Memory B cell (primary cell): ENCODE measurements around the gene SLC26A1.

ENCODE experiments used
- ATAC-seq: fragments of 150-1000 bp; cut with Tn5 transposase; 2 replicates; pipeline ENCODE4 v1.10.0; 2021; ENCODE audit warnings: low read depth, mild to moderate bottlenecking, moderate library complexity
- DNase-seq, 2 donors: peaks; one replicate each; pipeline ENCODE4 v3.0.0; 2022; ENCODE audit warnings: low spot score in 2 of 2
- H3K27ac Mint-ChIP-seq: one replicate; pipeline ENCODE4 v1.8.0; 2022; ENCODE audit warnings: mild to moderate bottlenecking, moderate library complexity, mixed read lengths
- H3K27me3 Mint-ChIP-seq: one replicate; pipeline ENCODE4 v1.8.0; 2022; ENCODE audit warnings: mixed read lengths
- H3K36me3 Mint-ChIP-seq: one replicate; pipeline ENCODE4 v1.8.0; 2022; ENCODE audit warnings: mild to moderate bottlenecking, mixed read lengths
- H3K4me1 Mint-ChIP-seq: one replicate; pipeline ENCODE4 v1.8.0; 2022; ENCODE audit warnings: mixed read lengths
- H3K4me3 Mint-ChIP-seq: one replicate; pipeline ENCODE4 v1.8.0; 2022; ENCODE audit warnings: mild to moderate bottlenecking, moderate library complexity, mixed read lengths
- H3K9me3 Mint-ChIP-seq: one replicate; pipeline ENCODE4 v1.8.0; 2022; ENCODE audit warnings: mixed read lengths

The SLC26A1 gene, protein sequence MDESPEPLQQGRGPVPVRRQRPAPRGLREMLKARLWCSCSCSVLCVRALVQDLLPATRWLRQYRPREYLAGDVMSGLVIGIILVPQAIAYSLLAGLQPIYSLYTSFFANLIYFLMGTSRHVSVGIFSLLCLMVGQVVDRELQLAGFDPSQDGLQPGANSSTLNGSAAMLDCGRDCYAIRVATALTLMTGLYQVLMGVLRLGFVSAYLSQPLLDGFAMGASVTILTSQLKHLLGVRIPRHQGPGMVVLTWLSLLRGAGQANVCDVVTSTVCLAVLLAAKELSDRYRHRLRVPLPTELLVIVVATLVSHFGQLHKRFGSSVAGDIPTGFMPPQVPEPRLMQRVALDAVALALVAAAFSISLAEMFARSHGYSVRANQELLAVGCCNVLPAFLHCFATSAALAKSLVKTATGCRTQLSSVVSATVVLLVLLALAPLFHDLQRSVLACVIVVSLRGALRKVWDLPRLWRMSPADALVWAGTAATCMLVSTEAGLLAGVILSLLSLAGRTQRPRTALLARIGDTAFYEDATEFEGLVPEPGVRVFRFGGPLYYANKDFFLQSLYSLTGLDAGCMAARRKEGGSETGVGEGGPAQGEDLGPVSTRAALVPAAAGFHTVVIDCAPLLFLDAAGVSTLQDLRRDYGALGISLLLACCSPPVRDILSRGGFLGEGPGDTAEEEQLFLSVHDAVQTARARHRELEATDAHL

DNA sequence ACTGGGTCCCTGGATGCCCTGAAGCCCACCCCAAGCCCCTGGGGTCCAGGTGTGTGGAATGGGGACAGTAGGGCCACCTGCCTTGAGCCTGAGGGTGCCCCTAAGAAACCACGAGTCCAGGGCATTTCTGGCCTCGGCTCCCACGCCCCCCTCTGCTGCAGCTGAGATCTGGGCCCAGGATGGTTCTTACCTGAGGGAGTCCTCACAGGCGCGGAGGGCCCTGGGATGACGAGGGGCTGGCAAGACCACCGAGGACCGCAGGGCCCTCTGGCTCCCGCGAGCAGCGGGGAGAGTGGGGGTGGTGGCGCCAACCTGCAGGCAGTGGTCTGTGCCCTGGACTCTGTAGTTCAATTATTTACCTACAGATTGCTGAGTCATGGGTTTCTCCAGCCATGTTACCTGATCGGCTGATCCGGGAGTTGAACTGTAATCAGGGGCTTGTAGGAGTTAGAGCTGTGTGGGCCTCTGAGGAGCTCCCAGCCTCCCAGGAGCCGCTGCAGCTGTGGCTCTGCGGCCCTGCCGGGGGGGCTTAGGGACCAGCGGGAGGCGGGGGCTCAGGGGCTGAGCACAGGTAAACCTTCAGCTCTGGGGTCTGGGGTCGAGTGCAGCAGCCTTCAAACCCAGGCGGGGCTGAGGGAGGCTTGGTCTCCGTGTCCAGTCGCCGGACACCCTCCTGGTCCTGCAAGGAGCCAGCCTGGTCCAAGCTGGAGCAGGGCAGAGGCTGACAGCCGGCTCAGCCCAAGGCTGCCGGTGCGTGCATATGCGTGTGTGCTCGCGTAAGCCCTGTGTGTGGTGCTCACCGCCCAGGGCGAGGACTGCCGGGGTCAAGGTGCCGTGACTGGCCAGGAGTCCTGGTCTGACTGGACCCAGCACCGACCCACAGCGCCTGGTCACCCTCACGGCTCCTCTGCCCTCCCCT, at the start of gene SLC26A1:
Gene SLC26A1 (minus strand): TSS at position 294 of the 919 bp plus-strand sequence. CDS start 1,701 bp downstream, outside the sequence.
- H3K4me3 Mint-ChIP-seq: peak within 1 kb of the TSS; percentile 21
- H3K36me3 Mint-ChIP-seq: peaks cover 5% of the 10 kb centered on the region
- H3K27me3 Mint-ChIP-seq: peaks cover 3% of the 10 kb centered on the region
- H3K9me3 Mint-ChIP-seq: no peaks in the 10 kb centered on the region
- H3K4me1 Mint-ChIP-seq: peaks cover 8% of the 10 kb centered on the region
- no peak within 1 kb of the TSS for H3K27ac Mint-ChIP-seq
- DNase-seq (no peak), ATAC-seq (no peak)

DNA sequence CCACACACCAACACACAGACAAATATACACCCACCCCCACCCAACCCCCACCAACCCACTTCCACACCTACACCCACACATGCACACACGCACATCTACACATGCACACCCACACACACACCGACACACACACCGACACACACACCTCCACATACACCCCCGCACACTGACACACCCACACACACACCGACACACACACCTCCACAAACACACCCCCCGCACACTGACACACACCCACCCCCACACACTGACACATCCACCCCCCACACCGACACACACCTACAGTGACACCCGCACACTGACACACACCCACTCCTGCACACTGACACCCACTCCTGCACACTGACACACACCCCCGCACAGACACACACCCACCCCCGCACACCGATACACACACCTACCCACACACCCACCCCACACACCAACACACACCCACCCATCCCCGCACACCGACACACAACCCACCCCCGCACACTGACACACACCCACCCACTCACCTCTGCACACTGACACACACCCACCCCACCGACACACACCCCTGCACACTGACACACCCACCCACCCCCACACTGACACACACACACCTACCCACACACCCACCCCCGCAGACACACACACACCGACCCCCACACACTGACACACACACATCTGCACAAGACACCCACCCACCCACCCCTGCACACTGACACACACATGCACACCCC, 49.3 kb upstream of the SLC26A1 start:
- no peak overlapping the region for H3K27ac Mint-ChIP-seq
- H3K9me3 Mint-ChIP-seq: no peaks in the 10 kb centered on the region
- DNase-seq (no peak), ATAC-seq (no peak)
- H3K27me3 Mint-ChIP-seq: peaks cover 18% of the 10 kb centered on the region
- peaks cover 2% of the 10 kb centered on the region for H3K4me1 Mint-ChIP-seq
- no peak overlapping the region for H3K4me3 Mint-ChIP-seq
- no peaks in the 10 kb centered on the region for H3K36me3 Mint-ChIP-seq

DNA sequence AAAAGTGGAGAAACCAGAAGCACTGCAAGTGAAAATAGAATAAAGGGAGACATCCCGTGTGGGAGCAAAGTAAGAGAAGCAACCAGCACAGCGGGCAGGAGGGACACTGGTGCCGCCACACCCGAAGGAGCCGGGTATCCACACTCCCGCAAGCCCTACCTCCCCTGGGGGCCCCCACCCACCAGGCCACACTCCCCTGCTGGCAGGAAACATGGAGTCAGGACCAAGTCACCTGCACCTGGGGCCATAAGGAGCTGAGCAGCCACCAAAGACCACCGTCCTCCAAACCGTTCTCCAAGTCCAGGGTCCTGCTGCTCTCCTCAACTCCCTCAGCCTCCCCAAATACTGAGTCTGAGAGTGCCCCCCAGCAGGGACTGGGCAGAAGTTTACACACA, 48.7 kb upstream of the SLC26A1 start:
- DNase-seq (no peak), ATAC-seq (no peak)
- Mint-ChIP-seq H3K27ac (no peak overlapping the region), H3K27me3 (peaks cover 16% of the 10 kb centered on the region), H3K4me3 (no peak overlapping the region), H3K9me3 (no peaks in the 10 kb centered on the region), H3K36me3 (no peaks in the 10 kb centered on the region), H3K4me1 (peaks cover 2% of the 10 kb centered on the region)

DNA sequence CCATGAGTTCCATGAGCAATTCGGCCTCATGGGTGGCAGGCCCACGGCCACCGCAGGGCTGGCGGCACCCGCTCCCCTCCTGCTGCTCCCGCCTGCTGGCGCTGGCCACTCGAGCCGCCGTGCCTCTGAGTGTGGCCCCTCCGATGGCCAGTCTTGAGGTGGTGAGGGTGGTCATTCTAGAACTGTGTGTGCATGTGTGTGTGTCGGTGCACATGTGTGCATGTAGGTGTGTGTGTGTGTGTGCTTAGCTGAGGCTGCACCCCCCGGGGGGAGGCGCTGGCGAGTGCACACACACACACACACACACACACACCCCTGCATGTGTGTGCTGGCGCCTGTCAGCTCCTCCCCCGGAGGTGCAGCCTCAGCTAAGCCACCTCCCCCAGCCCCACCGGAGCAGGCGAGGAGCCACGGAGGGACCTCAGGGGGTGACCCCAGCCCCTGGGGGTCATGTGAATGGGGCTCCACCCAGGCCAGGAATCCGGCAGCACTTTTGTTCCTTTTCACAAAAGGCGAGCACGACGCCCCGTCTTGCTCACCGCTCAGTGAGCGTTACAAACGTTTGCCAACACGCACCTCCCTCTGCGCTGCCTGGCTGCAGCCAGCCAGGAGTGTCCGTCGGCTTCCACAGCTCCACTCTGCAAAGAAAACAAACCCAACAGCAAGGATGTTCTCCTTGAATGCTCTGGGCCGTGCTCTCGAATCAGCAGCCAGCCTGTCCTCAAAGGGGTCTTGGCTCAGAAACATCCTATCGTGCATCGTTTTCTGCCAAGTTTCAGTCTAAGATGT, 48.1 kb upstream of the SLC26A1 start:
- Mint-ChIP-seq H3K4me1 (no peaks in the 10 kb centered on the region), H3K4me3 (no peak overlapping the region), H3K36me3 (no peaks in the 10 kb centered on the region), H3K27me3 (peaks cover 14% of the 10 kb centered on the region), H3K27ac (no peak overlapping the region), H3K9me3 (no peaks in the 10 kb centered on the region)
- DNase-seq: no peak
- peak; percentile 22 for ATAC-seq

DNA sequence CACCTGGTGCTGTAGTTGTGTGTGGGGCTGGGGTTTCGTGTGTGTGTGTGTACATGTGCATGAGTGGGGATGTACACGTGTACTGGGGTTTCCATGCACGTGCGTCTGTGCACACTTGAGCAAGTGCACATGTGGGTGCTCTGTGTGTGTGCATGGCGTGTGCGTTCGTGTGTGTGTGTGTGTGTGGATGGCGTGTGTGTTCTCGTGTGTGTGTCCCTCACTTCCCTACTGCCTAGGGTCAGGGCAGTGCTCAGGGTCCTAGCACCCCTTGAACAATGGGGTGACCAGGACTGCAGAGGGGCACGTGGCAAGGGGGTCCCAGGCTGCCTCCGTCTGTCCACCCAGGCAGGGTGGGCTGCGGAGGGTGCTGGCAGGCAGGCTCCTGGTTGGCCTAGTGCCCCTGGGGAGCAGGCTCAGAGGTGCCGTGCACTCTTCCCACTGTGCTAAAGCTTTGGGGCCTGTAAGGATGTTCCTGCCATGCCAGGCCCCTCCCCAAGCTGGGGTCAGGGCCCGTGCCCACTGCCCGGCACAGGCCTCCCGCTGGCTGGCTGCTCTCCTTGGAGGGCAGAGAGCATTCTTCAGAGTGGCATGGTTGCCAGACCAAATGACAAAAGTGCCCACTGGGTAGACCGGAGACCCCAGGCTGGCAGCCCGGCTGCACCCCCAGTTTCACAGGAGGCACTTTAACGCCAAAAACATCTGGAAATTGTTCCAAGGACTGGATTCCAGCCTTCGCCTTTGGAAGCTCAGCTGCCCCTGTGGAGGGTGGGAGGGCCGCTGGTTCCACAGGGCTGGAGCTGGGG, 47.3 kb upstream of the SLC26A1 start:
- H3K27ac Mint-ChIP-seq: no peak overlapping the region
- no peaks in the 10 kb centered on the region for H3K4me1 Mint-ChIP-seq
- no peak for DNase-seq
- H3K4me3 Mint-ChIP-seq: no peak overlapping the region
- no peaks in the 10 kb centered on the region for H3K36me3 Mint-ChIP-seq
- no peak for ATAC-seq
- peaks cover 12% of the 10 kb centered on the region for H3K27me3 Mint-ChIP-seq
- no peaks in the 10 kb centered on the region for H3K9me3 Mint-ChIP-seq

DNA sequence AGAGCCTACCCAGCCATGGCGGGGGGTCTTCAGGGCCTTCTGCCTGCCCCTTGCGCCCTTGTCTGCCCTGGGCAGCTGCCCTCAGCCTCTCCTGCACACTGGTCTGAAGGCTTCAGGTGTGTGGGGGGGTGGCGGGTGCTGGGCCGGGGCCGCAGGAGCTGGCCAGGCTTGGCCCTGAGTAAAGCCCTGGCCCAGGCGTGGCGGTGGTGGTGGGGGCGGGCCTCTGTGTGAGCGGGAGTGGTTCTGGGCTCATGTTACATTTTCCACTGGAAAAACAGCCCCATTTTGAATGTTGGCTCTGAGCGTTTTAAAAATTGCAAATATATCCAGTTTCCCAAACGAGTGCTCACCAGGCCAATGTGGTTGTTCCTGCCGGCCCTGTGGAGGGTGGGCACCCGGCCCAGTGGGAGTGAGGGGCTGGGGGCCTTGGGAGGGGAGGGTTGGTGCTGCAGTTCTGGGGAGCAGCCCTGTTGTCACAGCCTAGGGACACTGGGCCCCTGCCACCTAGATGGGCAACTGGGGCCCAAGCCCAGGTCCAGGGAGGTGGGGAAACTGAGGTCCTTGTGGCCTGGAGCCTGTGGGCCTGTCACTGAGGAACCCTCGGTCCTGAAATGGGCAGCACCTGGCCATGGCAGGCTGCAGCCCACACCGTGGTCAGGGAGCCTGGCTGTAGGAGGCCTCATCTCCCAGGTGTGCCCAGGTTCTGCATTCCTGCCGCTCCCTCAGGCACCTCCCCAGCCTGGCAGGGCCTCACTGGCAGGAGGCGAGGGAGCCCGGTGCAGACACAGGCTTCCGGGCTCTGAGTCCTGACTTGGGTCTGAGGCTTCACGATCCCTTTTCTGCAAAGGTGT, 46.5 kb upstream of the SLC26A1 start:
- no peak for ATAC-seq
- no peak overlapping the region for H3K4me3 Mint-ChIP-seq
- no peaks in the 10 kb centered on the region for H3K9me3 Mint-ChIP-seq
- H3K27ac Mint-ChIP-seq: no peak overlapping the region
- H3K36me3 Mint-ChIP-seq: no peaks in the 10 kb centered on the region
- DNase-seq: no peak
- H3K27me3 Mint-ChIP-seq: peaks cover 8% of the 10 kb centered on the region
- H3K4me1 Mint-ChIP-seq: no peaks in the 10 kb centered on the region

DNA sequence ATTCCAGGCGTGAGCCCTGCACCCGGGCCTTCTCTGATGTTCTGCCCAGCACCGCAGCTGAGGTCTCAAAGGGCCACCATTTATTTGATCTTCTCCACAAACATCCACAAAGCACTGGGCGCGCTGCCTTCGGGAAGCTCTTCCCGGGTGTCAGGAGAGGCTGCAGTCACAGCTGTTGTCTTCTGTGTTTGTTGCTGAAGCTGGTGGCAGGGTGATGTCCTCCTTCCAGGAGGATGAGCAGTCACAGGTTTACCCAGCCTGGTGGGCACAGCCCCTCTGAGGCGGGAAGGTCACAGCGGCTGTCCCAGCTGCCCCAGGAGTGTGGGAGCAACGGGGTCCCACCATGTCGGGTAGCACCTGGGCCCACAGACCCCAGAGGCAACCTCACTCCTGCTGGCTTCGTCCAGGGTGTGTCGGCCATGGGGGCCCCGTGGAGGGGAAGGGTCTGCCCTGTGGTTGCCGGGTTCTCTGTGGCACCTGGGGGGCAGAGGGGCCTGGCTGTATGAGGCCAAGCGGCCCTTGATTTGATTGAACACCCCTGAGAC, 45.8 kb upstream of the SLC26A1 start:
- no peaks in the 10 kb centered on the region for H3K9me3 Mint-ChIP-seq
- H3K27ac Mint-ChIP-seq: no peak overlapping the region
- DNase-seq: no peak
- H3K4me3 Mint-ChIP-seq: no peak overlapping the region
- peaks cover 8% of the 10 kb centered on the region for H3K27me3 Mint-ChIP-seq
- H3K4me1 Mint-ChIP-seq: no peaks in the 10 kb centered on the region
- no peak for ATAC-seq
- no peaks in the 10 kb centered on the region for H3K36me3 Mint-ChIP-seq

DNA sequence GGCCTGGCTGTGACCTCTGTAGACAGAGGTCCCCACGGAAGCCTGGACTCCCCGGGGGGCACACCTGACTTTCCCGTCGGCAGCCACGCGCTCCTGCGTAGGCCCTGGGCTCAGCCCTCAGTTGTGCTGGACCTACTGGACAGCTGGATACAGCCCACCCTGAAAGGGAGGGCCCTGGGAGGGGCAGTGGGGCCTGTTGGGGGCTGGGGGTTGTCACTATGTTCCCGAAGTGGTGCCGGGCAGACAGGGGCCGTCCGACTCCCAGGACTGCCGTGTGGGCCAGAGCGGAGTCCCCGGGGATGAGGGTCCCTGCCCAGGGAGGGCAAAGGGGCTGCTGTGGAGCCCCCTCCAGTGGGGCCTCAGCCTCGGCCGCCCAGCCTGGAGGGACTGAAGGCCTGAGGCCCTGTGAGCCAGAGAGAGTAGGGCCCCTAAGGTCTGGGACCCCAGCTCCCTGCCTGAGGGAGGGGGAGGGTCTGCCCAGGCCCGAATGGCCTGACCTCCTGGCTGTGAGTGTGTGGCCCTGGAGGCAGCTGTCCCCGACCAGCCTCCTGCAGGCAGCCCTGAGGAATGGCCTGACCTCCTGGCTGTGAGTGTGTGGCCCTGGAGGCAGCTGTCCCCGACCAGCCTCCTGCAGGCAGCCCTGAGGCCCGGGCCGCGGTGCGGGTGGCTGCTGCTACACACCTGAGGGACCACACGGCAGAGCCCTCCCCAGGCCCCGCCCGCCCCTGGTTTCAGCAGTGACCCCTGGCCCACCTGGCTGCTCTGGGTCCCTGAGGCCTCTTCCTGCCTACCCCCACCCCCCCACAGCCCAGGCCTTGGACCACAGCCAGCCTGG, 44.0 kb upstream of the SLC26A1 start:
- Mint-ChIP-seq H3K27ac (no peak overlapping the region), H3K4me1 (no peaks in the 10 kb centered on the region), H3K4me3 (no peak overlapping the region), H3K9me3 (no peaks in the 10 kb centered on the region), H3K36me3 (no peaks in the 10 kb centered on the region), H3K27me3 (peaks cover 1% of the 10 kb centered on the region)
- DNase-seq (no peak), ATAC-seq (no peak)

DNA sequence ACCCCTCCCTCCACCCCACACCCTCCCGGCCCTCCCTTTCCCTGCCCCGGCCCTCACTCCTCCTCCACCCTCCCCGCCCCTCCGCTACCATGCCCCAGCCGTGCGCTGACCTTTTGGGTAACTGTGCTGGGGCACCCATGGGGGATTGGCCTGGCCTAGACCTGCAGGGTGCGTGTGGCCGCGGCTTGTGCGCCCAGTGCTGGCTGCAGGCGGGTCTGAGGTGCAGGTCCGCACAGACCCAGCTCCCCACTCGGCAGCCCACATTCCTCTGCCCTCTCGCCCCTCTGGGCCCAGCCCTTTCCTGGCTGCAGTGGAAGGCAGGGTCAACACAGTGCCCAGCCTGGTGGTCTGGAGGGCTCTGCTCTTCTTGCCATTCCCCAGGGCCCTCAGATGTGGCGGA, 42.9 kb upstream of the SLC26A1 start:
- DNase-seq (no peak), ATAC-seq (no peak)
- Mint-ChIP-seq H3K36me3 (no peaks in the 10 kb centered on the region), H3K27me3 (peaks cover 1% of the 10 kb centered on the region), H3K9me3 (no peaks in the 10 kb centered on the region), H3K4me1 (no peaks in the 10 kb centered on the region), H3K4me3 (no peak overlapping the region), H3K27ac (no peak overlapping the region)

DNA sequence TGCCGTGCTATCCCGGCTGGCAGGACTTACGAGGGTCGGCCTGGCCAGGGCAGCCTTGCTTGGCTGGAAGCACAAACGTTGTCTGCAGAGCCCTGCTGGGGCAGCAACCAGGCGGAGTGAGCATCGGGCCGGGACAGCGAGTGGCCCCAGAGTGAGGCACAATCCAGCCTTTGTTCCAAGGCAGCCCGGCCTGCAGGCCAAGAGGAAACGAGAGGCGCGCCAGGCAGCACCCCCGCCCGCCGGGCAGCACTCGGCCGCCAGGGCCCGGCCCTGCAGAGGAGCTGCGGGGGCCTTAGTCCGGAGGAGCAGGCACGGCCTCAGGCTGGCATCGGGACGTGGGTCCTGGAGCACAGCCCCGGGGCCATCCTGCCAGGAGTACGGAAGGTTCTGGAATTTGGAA, 42.3 kb upstream of the SLC26A1 start:
- Mint-ChIP-seq H3K4me3 (no peak overlapping the region), H3K36me3 (no peaks in the 10 kb centered on the region), H3K9me3 (no peaks in the 10 kb centered on the region), H3K27me3 (peaks cover 1% of the 10 kb centered on the region), H3K4me1 (no peaks in the 10 kb centered on the region), H3K27ac (no peak overlapping the region)
- ATAC-seq: no peak
- DNase-seq: no peak
